ENCODE data around the gene ADCY2.

The ADCY2 gene

GRCh38 chr5:7815892-7816534 lies 420.1 kb downstream of the ADCY2 start:
- in situ Hi-C loops (cut with MboI; ENCODE audit: low sequenced_read_pairs) = no loop called here

GRCh38 chr5:7816535-7816901 lies 420.6 kb downstream of the ADCY2 start:
- in situ Hi-C loops (cut with MboI; ENCODE audit: low sequenced_read_pairs) = no loop called here

GRCh38 chr5:7822449-7822848 lies 426.5 kb downstream of the ADCY2 start:
- in situ Hi-C loops (cut with MboI; ENCODE audit: low sequenced_read_pairs) = no loop called here

GRCh38 chr5:7823594-7823993 lies 427.7 kb downstream of the ADCY2 start:
- in situ Hi-C loops (cut with MboI; ENCODE audit: low sequenced_read_pairs) = no loop called here

GRCh38 chr5:7824995-7825394 lies 429.1 kb downstream of the ADCY2 start:
- in situ Hi-C loops (cut with MboI; ENCODE audit: low sequenced_read_pairs) = no loop called here

GRCh38 chr5:7825630-7826029 lies 429.7 kb downstream of the ADCY2 start:
- in situ Hi-C loops (cut with MboI; ENCODE audit: low sequenced_read_pairs) = no loop called here

- in situ Hi-C loops (cut with MboI; ENCODE audit: low sequenced_read_pairs) = no loop called here
These were observed 431.7 kb downstream of the ADCY2 start for GRCh38 chr5:7827610-7828009.

GRCh38 chr5:7828269-7828668 lies 432.3 kb downstream of the ADCY2 start:
- in situ Hi-C loops (cut with MboI; ENCODE audit: low sequenced_read_pairs) = no loop called here

- in situ Hi-C loops (cut with MboI; ENCODE audit: low sequenced_read_pairs) = no loop called here
These were observed 439.0 kb downstream of the ADCY2 start for GRCh38 chr5:7834982-7835381.

GRCh38 chr5:7837403-7837802 lies 441.5 kb downstream of the ADCY2 start:
- in situ Hi-C loops (cut with MboI; ENCODE audit: low sequenced_read_pairs) = no loop called here

GRCh38 chr5:7842531-7842930 lies 446.6 kb downstream of the ADCY2 start:
- in situ Hi-C loops (cut with MboI; ENCODE audit: low sequenced_read_pairs) = no loop called here

GRCh38 chr5:7844901-7845300 lies 449.0 kb downstream of the ADCY2 start:
- in situ Hi-C loops (cut with MboI; ENCODE audit: low sequenced_read_pairs) = no loop called here

GRCh38 chr5:7845557-7845956 lies 449.6 kb downstream of the ADCY2 start:
- in situ Hi-C loops (cut with MboI; ENCODE audit: low sequenced_read_pairs) = no loop called here

GRCh38 chr5:7846327-7846726 lies 450.4 kb downstream of the ADCY2 start:
- in situ Hi-C loops (cut with MboI; ENCODE audit: low sequenced_read_pairs) = no loop called here

- in situ Hi-C loops (cut with MboI; ENCODE audit: low sequenced_read_pairs) = no loop called here
These were observed 452.4 kb downstream of the ADCY2 start for GRCh38 chr5:7848296-7848695.

GRCh38 chr5:7849681-7850394 lies 453.9 kb downstream of the ADCY2 start:
- in situ Hi-C loops (cut with MboI; ENCODE audit: low sequenced_read_pairs) = no loop called here

GRCh38 chr5:7850395-7851239 lies 454.7 kb downstream of the ADCY2 start, which contains the start of gene CFAP90:
CFAP90 (minus strand) TSS chr5:7851133; CDS start chr5:7851021, 112 bp downstream.
- in situ Hi-C loops (cut with MboI; ENCODE audit: low sequenced_read_pairs) = no loop called here

- in situ Hi-C loops (cut with MboI; ENCODE audit: low sequenced_read_pairs) = no loop called here
These were observed 455.3 kb downstream of the ADCY2 start for GRCh38 chr5:7851240-7851592.

GRCh38 chr5:7851617-7852289 lies 455.8 kb downstream of the ADCY2 start:
- in situ Hi-C loops (cut with MboI; ENCODE audit: low sequenced_read_pairs) = no loop called here

GRCh38 chr5:7852542-7852941 lies 456.6 kb downstream of the ADCY2 start:
- in situ Hi-C loops (cut with MboI; ENCODE audit: low sequenced_read_pairs) = no loop called here

- in situ Hi-C loops (cut with MboI; ENCODE audit: low sequenced_read_pairs) = no loop called here
These were observed 457.1 kb downstream of the ADCY2 start for GRCh38 chr5:7852988-7853387.

Data from HL-60/S4 treated with retinoic acid at 250 ng/mL for 4 days and 3 days (cell line).